ENCODE measurements around the gene ITIH4.

- TF ChIP-seq CTCF (IDR thresholded peaks at IDR 0.05; ENCODE audit: insufficient read depth, low read depth, low read length), result no peak
- no peak for TF ChIP-seq EZH2 (IDR thresholded peaks at IDR 0.05; ENCODE audit: insufficient read depth, low read length)
Observed at GRCh38 chr3:52783211-52783555, 47.3 kb downstream of the ITIH4 start.

Measured in astrocyte (in vitro differentiated cells and primary cell).